HG03135 (cell line): Measurements from ENCODE around the gene LSM14A.
"Not testable (repeated sequence)": the region's sequence is repeated elsewhere in the genome, so short reads cannot be mapped to it uniquely, and the experiment has no call there.

Experiments
- ATAC-seq: cut with Tn5 transposase; IDR thresholded peaks from one replicate; pipeline ENCODE4 v1.9.1; 2021; ENCODE audit warnings: mild to moderate bottlenecking, moderate library complexity; ENCODE audit not compliant: unreplicated experiment

Gene LSM14A

DNA sequence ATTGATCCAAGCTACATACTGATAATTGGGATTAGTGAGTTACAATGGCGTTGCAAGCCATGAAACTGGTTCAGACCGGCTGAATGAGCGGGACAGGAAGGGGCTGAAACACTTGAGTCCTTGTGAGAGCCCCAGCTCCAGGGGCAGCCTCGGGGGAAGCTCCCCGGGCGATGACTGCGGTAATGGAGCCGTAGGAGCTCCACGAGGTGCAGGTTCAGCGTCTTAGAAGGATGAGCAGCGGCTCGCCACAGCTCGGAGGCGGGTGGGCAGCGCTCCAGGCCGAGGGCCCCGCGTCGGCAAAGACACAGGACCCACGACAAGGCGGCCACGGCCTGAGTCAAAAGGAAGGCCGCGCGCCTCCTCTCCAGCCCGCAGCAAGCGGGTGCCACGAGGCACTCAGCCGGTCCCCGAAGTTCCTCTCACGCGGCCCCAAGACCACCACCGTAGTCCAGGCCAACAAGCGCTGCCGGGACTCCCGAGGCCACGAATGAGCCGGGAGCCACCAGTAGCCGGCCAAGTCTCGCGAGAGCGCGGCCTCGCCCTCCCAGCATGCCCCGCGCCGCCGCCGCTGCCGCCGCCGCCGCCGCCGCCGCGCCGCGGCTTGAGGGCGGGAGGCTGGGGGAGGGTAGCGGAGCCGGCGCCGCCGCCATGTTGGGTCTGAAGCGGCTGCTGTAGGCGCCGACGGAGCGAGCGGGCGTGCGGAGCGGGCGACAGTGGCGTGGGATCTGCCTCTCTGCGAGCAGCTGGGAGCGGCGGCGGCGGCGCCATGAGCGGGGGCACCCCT, at the start of gene LSM14A:
Gene LSM14A (plus strand): TSS at position 628 of the 784 bp plus-strand sequence. CDS start 139 bp downstream, at position 767.
- ATAC-seq: peak; percentile 73

DNA sequence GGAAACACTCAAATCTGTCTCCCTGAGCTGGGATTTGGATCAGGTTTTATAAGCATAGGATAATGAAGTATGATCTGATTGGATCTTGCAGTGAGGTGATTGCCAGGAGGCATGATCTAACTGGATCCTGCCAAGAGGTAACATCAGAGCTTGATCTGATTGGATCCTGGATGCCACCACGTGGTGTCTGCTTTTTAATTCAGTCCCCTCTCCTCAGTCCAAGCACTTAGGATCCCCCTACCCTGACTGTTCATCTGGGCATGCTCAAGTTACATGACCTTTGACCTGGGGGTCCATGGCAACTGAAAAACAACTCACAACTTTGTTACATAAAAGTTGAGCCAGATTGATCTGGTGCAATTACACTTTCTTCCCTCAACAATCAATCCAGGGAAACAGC, 47.5 kb upstream of the LSM14A start:
- no peak for ATAC-seq

DNA sequence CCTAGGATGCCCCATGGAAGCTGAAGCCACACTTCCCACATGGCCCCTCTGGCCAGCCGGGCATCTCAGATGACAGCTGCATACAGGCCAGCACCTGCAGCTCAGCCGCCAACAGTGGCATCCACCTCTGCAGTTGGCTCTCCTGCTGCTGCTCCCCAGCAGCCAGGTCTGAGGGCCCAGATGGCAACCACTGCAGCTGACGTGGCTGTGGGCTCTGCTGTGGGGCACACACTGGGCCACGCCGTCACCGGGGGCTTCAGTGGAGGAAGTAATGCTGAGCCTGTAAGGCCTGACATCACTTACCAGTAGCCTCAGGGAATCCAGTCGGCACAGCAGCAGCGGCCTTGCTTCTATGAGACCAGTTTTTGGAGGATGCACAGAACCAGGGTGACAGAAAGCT, 45.3 kb upstream of the LSM14A start:
- ATAC-seq: no peak

DNA sequence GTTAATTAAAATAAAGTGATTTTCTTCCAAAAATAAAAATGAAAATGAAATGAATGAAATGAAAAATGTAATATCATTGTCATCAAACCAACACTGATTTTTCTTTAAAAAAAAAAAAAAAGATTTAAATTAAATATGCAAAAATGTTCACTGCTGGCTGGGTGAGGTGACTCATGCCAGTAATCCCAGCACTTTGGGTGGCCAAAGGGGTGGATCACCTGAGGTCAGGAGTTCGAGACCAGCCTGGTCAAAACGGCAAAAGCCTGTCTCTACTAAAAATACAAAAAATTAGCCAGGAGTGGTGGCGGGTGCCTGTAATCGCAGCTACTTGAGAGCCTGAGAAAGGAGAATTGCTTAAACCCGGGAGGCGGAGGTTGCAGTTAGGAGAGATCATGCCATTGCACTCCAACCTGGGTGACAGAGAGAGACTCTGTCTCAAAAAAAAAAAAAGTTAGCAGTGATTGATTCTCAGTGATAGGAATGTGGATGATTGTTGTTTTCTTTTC, 44.6 kb upstream of the LSM14A start:
- ATAC-seq: no peak

DNA sequence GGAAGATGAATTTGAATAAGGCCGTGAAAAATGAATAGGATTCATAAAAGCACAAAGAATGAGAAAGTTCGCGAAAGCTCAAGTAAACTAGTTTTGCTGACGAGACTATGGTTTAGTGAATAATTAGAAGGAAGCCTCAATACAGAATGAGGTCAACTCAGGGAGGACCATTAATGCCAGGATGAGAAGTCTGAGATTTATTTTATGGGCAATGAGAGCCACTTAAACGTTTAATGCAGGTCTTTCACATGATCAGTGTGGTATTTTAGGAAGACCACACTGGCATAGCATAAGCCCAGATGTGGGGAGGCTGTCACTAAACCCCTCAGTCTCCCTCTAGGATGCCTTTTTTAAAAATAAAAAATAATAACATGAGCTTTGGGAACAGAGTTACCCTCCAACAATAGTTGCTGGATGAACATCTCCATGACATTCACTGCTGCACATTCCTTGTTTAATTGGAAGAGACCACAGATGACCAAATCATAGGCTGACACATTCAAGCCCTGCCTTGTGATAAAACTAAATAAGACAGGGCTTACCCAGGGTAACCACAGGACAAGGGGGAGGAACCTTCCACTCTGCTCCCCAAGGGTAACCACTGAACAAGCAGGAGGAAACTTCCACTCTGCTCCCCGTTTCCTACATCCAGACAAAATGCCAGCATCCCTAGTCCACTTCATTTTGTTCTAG, 43.6 kb upstream of the LSM14A start:
- no peak for ATAC-seq

DNA sequence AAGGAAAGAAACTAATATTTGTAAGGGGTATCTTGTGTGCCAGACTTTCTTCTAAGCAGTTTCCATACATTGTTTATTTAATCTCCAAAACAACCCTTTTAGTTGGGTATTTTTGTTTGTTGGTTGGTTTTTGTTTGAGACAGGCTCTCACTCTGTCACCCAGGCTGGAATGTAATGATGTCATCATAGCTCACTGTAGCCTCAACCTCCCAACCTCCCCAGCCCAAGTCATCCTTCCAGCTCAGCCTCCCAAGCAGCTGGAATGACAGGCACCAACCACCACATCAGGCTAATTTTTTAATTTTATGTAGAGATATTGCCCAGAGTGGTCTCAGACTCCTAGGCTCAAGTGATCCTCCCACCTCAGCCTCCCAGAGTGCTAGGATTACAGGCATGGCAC, 41.2 kb upstream of the LSM14A start:
- no peak for ATAC-seq

DNA sequence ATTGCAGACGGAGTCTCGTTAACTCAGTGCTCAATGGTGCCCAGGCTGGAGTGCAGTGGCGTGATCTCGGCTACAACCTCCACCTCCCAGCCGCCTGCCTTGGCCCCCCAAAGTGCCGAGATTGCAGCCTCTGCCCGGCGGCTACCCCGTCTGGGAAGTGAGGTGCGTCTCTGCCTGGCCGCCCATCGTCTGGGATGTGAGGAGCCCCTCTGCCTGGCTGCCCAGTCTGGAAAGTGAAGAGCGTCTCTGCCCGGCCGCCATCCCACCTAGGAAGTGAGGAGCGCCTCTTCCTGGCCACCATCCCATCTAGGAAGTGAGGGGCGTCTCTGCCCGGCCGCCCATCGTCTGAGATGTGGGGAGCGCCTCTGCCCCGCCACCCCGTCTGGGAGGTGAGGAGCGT, 40.2 kb upstream of the LSM14A start:
- ATAC-seq: not testable (repeated sequence)

DNA sequence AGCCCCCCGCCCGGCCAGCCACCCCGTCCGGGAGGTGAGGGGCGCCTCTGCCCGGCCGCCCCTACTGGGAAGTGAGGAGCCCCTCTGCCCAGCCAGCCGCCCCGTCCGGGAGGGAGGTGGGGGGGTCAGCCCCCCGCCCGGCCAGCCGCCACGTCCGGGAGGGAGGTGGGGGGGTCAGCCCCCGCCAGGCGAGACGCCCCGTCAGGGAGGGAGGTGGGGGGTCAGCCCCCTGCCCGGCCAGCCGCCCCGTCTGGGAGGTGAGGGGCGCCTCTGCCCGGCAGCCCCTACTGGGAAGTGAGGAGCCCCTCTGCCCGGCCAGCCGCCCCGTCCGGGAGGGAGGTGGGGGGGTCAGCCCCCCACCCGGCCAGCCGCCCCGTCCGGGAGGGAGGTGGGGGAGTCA, 39.6 kb upstream of the LSM14A start:
- ATAC-seq: not testable (repeated sequence)

DNA sequence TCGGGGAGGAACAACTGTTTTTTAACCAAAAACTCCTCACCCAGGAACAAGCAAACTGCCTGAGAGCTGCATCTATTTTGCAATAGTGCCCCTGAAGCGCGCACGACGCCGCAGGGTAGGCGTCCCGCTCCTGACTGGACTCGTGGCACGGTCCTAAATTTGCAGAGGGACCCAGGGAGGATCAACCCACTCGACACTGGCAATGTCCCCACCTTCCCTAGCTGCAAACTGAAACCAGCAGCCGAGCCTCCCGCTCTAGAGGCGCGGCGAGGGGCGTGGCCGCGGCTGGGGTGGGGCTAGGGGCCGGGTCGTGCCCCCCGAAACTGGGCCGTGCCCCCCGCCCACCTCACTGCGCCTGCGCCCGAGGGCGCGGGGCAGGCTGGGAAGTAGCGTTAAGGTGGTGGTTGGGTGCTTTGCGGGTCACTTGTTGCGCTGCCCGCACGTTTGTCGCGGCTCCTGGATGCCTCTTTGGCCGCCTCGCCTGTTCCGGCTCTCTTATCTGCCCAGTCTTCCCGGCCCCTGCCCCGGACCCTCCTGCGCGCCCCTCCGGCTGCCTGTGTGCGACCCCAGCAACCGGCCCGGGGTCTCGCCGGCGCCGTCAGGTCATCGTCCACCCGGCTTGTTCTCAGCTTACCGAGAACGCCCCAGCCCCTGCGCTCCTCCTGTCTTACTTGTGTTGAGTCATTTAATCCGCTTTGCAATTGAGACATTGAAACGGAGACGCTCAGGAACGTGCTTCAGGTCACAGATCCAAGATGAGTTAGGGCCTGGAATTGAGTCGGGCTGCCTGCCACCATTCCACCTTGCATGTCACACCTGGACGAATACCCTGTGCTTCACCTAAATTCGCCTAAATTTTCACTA, 37.9 kb upstream of the LSM14A start:
- ATAC-seq: peak; percentile 84

DNA sequence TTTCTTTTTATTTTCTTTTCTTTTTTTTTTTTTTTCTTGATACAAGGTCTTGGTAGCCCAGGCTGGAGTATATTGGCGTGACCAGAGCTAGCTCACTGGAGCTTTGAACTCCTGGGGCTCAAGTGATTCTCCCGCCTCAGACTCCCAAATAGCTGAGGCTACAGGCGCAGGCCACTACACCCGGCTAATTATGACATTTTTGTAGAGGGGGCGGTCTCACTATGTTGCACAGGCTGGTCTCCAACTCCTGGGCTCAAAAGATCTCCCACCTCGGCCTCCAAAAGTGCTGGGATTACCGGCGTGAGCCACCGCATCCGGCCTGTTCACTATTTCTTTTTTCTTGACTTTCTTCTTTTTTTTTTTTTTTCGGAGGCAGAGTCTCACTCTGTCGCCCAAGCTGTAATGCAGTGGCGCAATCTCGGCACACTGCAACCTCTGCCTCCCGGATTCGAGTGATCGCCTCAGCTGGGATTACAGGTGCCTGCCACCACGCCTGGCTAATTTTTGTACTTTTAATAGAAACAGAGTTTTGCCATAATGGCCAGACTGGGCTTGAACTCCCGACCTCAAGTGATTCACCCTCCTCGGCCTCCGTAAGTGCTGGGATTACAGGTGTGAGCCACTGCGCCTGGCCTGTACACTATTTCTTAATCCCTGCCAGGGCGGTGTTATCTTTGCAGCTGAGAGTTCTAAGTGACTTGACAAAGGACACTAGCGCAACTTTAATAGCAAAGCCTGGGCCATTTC, 37.1 kb upstream of the LSM14A start:
- no peak for ATAC-seq

DNA sequence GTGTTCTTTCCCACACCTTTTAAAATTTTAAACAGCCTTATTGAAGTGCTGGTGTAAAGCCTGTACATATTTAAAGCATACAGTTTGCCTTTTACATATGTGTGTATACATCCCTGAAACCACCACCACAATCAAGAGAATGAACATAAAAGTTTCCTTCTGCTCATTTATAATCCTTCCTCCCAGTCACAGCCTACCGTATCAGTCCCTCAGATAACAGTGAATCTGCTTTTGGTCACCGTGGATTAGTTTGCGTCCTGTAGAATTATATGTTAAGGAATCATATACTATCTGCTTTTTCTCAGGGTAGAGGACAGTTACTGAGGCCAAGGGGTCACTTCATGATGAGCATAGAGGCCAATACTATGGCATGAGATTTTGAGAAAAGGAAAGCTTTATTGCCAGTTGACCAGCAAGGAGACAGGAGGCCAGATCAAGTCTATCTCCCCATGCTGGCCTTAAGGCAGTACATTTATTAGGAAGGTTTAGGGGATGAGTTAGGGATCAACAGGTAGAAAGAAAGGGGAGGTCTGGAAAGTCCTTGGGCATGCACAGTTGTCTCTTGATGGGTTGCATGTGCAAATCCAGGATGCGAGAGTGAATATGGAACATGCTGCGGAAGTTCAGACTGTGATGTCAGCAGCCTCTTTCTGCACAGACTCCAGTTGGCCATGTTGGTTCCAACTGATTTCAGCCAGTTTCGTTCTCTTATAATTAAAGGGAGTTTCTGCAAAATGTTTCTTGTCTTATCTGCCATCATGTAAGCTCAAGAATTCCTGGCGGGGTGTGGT, 36.3 kb upstream of the LSM14A start:
- ATAC-seq: no peak

DNA sequence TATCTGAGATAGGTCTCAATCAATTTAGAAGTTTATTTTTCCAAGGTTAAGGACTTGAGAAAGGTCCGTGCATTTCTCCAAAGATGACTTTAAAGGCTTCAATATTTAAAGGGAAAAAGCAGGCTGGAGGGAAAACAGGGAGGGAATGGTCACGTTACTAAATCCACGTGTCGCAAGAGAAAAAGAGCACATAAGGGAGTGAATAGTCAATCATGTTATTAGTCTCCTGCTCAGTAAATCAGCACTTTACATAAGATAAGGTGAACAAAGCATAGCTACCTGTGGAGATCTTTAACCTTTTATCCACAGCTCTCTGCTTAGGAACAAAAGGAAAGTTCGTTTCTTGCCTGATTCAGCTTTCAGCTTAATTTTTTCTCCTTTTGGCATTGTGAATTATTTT, 31.3 kb upstream of the LSM14A start:
- no peak for ATAC-seq

DNA sequence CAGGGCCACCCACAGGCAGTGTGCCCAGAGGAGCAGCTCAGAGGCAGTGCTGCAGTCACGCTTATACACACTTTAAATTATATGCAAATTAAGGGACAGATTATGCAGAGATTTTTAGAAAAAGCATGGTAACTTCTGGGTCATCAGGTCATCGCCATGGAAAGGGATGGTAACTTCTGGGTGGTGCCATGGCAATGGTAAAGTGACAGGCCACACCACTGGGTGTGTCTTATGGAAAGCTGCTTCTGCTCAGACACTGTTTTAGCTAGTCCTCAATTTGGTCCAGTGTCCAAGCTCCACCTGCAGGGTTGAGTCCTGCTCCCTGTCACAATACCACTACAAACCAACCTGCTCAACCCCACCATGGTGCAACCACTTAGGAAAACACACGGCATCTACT, 29.9 kb upstream of the LSM14A start:
- no peak for ATAC-seq

DNA sequence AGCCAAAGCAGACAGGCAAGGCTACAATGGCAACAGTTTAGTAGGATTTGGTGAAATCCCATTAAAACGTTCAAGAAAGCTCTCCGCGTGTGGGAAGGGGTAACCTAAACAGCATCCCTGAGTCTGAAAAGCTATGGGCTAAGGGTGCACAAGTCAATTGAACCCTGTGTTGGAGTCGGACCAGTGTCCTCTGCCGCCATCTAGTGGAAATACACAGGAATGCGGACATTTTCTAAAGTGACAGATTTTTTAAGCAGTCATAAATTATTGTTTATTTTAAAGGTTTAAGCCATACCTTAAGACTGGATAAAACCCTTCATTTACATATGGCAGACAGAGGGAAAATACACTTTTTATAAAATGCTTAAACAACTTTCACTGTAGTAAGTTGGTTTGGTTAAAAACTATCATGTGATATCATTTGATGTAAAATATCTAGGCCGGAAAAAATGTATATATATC, 26.5 kb upstream of the LSM14A start:
- ATAC-seq: no peak

DNA sequence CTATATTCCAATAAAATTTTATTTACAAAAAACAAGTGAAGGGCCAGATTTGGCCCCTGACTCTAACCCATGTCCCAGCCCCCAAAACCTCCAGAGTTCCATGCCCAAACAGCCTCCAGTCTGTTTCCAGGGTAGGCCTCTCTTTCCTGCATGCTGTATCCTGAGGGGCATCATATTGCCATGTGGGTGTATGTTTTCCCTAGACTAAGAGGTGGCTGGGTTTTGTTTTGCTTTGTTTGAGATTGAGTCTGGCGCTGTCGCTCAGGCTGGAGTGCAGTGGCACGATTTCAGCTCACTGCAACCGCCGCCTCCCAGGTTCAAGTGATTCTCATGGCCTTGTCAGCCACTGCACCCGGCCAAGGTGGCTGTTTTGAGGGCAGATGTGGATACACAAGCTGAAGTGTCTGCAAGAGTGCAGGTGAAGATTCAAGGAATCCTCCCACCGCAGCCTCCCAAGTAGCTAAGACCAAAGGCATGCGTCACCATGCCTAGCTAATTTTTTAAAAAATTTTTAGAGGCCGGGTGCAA, 23.6 kb upstream of the LSM14A start:
- ATAC-seq: no peak

DNA sequence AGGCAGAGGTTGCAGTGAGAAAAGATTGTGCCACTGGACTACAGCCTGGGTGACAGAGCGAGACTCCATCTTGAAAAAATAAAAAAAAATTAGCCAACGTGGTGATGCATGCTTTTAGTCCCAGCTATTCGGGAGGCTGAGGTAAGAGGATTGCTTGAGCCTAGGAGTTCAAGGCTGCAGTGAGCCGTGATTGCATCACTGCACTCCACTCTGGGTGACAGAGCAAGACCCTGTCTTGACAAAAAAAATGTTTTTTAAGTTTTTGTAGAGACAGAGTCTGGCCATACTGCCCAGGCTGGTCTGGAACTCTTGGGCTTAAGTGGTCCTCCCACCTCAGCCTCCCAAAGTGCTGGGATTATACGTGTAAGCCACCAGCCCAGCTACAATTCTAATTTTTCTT, 22.4 kb upstream of the LSM14A start:
- no peak for ATAC-seq

DNA sequence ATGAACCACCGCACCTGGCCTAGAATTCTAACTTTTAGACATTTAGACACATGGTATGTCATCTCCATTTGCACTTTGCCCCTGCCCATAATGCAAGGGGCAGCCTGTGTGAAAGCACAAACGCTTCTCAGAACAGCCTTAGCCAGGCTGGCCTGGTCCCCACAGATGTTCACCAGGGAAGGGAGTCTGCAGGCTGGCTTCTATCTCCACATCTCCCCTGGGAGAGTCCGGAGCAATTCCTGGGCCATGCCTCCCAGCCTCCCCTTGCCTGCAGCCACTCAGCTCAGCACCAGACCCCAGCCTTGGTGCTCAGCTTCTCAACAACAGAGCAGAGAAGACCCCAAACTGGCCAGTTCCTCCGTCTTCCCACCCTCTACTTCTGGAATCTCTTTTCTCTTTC, 21.7 kb upstream of the LSM14A start:
- ATAC-seq: no peak

DNA sequence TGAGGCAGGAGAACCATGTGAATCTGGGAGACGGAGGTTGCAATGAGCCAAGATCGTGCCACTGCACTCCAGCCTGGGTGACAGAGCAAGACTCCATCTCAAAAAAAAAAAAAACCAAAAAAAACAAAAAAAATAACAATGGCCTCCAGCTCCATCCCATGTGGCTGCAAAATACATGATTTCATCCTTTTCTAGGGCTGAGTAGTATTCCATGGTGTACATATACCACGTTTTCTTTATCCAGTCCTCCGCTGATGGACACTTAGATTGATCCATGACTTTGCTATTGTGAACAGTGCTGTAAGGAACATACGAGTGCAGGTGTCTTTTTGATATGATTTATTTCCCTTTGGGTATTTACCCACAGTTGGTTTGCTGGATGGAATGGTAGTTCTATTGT, 20.9 kb upstream of the LSM14A start:
- ATAC-seq: no peak

DNA sequence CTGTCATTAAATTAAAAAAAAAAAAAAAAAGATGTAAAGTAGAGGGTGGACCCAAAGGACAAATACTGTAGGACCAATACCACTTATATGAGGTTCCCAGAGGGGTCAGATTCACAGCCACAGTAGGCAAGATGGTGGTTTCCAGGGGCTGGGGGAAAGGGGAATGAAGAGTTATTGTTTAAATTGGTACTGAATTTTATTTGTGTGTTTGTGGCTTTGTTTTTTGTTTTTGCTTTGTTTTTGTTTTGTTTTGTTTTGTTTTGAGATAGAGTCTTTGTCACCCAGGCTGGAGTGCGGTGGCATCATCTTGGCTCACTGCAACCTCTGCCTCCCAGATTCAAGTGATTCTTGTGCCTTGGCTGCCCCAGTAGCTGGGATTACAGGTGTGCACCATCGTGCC, 17.9 kb upstream of the LSM14A start:
- ATAC-seq: no peak

DNA sequence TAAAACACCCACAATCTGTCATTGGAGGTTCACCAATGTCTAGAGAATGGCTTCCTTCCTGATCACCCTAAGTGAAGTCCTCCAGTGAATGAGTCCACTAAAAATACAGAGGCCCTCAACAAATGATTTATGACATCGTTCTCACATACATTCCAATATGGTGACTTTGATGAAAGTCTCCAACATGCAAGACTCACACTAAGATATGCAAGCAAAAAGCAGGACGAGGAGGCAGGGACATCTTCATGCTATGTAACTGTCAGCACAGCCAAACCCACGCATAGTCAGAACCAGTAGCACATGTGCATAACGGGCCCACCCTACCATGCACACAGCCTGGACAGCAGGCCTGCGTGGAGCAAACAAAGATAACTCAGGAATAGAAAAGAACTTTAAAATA, 16.6 kb upstream of the LSM14A start:
- ATAC-seq: no peak
